HepG2 (cell line): ENCODE data around the gene HYAL2. TPM values are rescaled to one million over a fixed set of nuclear protein-coding genes. Genes with fewer than 3 reads are reported as not detected.

Source experiments
- AHR ChIP-seq: IDR thresholded peaks from 2 replicates; pipeline ENCODE4 v1.6.1; 2018; ENCODE audit warnings: missing genetic modification reagents, missing compliant biosample characterization
- BRCA1 ChIP-seq: sonication (generic); formaldehyde crosslinking; IDR thresholded peaks from 2 replicates; pipeline ENCODE4 v1.4.0; 2020; ENCODE audit warnings: missing genetic modification reagents
- CCDC6 ChIP-seq: sonication (generic); formaldehyde crosslinking; IDR thresholded peaks from 2 replicates; pipeline ENCODE4 v1.8.1; 2022; ENCODE audit warnings: mild to moderate bottlenecking, missing genetic modification reagents, moderate library complexity
- CREBL2 ChIP-seq: sonication (generic); formaldehyde crosslinking; IDR thresholded peaks from 2 replicates; pipeline ENCODE4 v1.8.1; 2023; ENCODE audit warnings: missing genetic modification reagents, mild to moderate bottlenecking, borderline replicate concordance
- GATAD2A ChIP-seq: IDR thresholded peaks from 2 replicates; pipeline ENCODE4 v1.6.1; 2016
- GPBP1L1 ChIP-seq: sonication (generic); formaldehyde crosslinking; IDR thresholded peaks from 2 replicates; pipeline ENCODE4 v1.5.0; 2020; ENCODE audit warnings: mild to moderate bottlenecking, missing genetic modification reagents
- IRF2 ChIP-seq: IDR thresholded peaks from 2 replicates; pipeline ENCODE4 v1.6.1; 2018; ENCODE audit warnings: missing genetic modification reagents, missing compliant biosample characterization
- JUNB ChIP-seq: sonication (generic); formaldehyde crosslinking; IDR thresholded peaks from 2 replicates; pipeline ENCODE4 v1.8.0; 2022; ENCODE audit warnings: missing genetic modification reagents, mild to moderate bottlenecking, borderline replicate concordance
- MED1 ChIP-seq: sonication (generic); formaldehyde crosslinking; IDR thresholded peaks from 2 replicates; pipeline ENCODE4 v1.4.0; 2020; ENCODE audit warnings: missing genetic modification reagents
- NFE2 ChIP-seq: sonication (generic); formaldehyde crosslinking; IDR thresholded peaks from 2 replicates; pipeline ENCODE4 v1.4.0; 2020; ENCODE audit warnings: missing genetic modification reagents
- NFIB ChIP-seq: sonication (generic); formaldehyde crosslinking; IDR thresholded peaks from 2 replicates; pipeline ENCODE4 v1.9.0; 2021; ENCODE audit warnings: missing genetic modification reagents, mild to moderate bottlenecking, borderline replicate concordance
- NR2F6 ChIP-seq, 2 experiments: IDR thresholded peaks; 2 replicates each; pipeline ENCODE4 v1.6.1; 2016; ENCODE audit warnings: antibody characterized with exemption in 1 of 2, mild to moderate bottlenecking in 1 of 2
- PAX8 ChIP-seq: sonication (generic); formaldehyde crosslinking; IDR thresholded peaks from 2 replicates; pipeline ENCODE4 v1.8.0; 2022; ENCODE audit warnings: mild to moderate bottlenecking, missing genetic modification reagents, borderline replicate concordance
- REXO4 ChIP-seq: sonication (generic); formaldehyde crosslinking; IDR thresholded peaks from 2 replicates; pipeline ENCODE4 v1.8.0; 2022; ENCODE audit warnings: missing genetic modification reagents, mild to moderate bottlenecking, borderline replicate concordance
- SALL1 ChIP-seq: sonication (generic); formaldehyde crosslinking; IDR thresholded peaks from 2 replicates; pipeline ENCODE4 v1.8.0; 2022; ENCODE audit warnings: mild to moderate bottlenecking, missing genetic modification reagents
- SP1 ChIP-seq, 2 experiments: fragments of 450-650 bp in 1 of 2; sonication (generic) in 1 of 2; formaldehyde crosslinking in 1 of 2; IDR thresholded peaks; 2 replicates each; pipeline versions ENCODE4 v1.4.0 to v1.6.1; 2016 to 2020; ENCODE audit warnings: missing genetic modification reagents in 1 of 2
- ZBTB46 ChIP-seq: sonication (generic); formaldehyde crosslinking; IDR thresholded peaks from 2 replicates; pipeline ENCODE4 v1.4.0; 2020; ENCODE audit warnings: mild to moderate bottlenecking, missing genetic modification reagents, borderline replicate concordance
- ZFYVE20 ChIP-seq: sonication (generic); formaldehyde crosslinking; IDR thresholded peaks from 2 replicates; pipeline ENCODE4 v1.8.0; 2023; ENCODE audit warnings: low read depth, mild to moderate bottlenecking, moderate library complexity, missing genetic modification reagents, borderline replicate concordance
- ZNF143 ChIP-seq: sonication (generic); formaldehyde crosslinking; IDR thresholded peaks from 2 replicates; pipeline ENCODE4 v1.4.0; 2020; ENCODE audit warnings: missing genetic modification reagents
- ZNF24 ChIP-seq: fragments of 450-650 bp; IDR thresholded peaks from 2 replicates; pipeline ENCODE4 v1.6.1; 2017; ENCODE audit warnings: antibody characterized with exemption, mild to moderate bottlenecking
- ZNF280D ChIP-seq: sonication (generic); formaldehyde crosslinking; IDR thresholded peaks from 2 replicates; pipeline ENCODE4 v1.5.1; 2020; ENCODE audit warnings: mild to moderate bottlenecking, missing genetic modification reagents
- ZNF510 ChIP-seq: sonication (generic); formaldehyde crosslinking; IDR thresholded peaks from 2 replicates; pipeline ENCODE4 v1.4.0; 2020; ENCODE audit warnings: low read depth, mild to moderate bottlenecking, missing genetic modification reagents
- ZNF580 ChIP-seq: IDR thresholded peaks from 2 replicates; pipeline ENCODE4 v1.6.1; 2016; ENCODE audit warnings: low read depth, borderline replicate concordance
- ZSCAN25 ChIP-seq: sonication (generic); formaldehyde crosslinking; IDR thresholded peaks from 2 replicates; pipeline ENCODE4 v1.8.0; 2022; ENCODE audit warnings: mild to moderate bottlenecking, missing genetic modification reagents
- polyA plus RNA-seq, 8 experiments: library from polyadenylated mRNA; depleted of rRNA in 3 of 8; stranded (reverse) in 7 of 8; unstranded in 1 of 8; fragments of >200 nt; fragmentation: Illumina TruSeq in 4 of 8; extraction: Trizol in 4 of 8; gene quantifications; 2 replicates each; pipeline versions ENCODE4 v1.2.1 to v1.2.3, GENCODE V29; 2011 to 2016; ENCODE audit warnings: low read depth in 4 of 8, missing spikeins in 1 of 8, mixed read lengths in 1 of 8; ENCODE audit not compliant: insufficient read depth in 1 of 8
- total RNA-seq, 5 experiments: library from RNA; depleted of rRNA; stranded (reverse); fragments of >200 nt; fragmentation: Illumina TruSeq; extraction: Trizol; gene quantifications; 2 replicates each; pipeline ENCODE4 v1.2.3, GENCODE V29; 2016; ENCODE audit warnings: low read depth in 1 of 5

HYAL2 gene
- total and polyA plus RNA-seq, 2 of the 13 experiments (the other 11 are each of a cell fraction or from before 2014, with no cell fraction given): 76.2 to 102 TPM

GRCh38 chr3:50324351-50325112 lies 2.0 kb upstream of the HYAL2 start (continued):
- TF ChIP-seq ZBTB46: no peak
- no peak for TF ChIP-seq AHR
- no peak for TF ChIP-seq ZFYVE20 (CRISPR knock-in tag)
- no peak for TF ChIP-seq SP1 (IDR thresholded peaks at IDR 0.05)
- TF ChIP-seq SP1 (CRISPR knock-in tag; IDR thresholded peaks at IDR 0.05): peak; percentile 40; the same call in 1 of the 2 replicates
- TF ChIP-seq ZNF280D (CRISPR knock-in tag): no peak
- no peak for TF ChIP-seq ZNF510 (CRISPR knock-in tag)
- TF ChIP-seq ZNF143 (CRISPR knock-in tag): peak; percentile 60; the same call in 1 of the 2 replicates
- no peak for TF ChIP-seq NFIB
- TF ChIP-seq MED1 (CRISPR knock-in tag): peak; percentile 62; the same call in 1 of the 2 replicates
- no peak for TF ChIP-seq CCDC6
- 0 out of 2 replicates have a peak, but pooled peaks have one; percentile 44 for TF ChIP-seq GATAD2A (CRISPR knock-in tag)
- no peak for TF ChIP-seq ZNF580
- TF ChIP-seq IRF2 (CRISPR knock-in tag): peak; percentile 68; the same call in 1 of the 2 replicates
- TF ChIP-seq ZSCAN25: 0 out of 2 replicates have a peak, but pooled peaks have one; percentile 24
- TF ChIP-seq NR2F6 (IDR thresholded peaks at IDR 0.05): peak; percentile 74
- TF ChIP-seq NR2F6 (CRISPR knock-in tag; IDR thresholded peaks at IDR 0.05): peak; percentile 86
- no peak for TF ChIP-seq REXO4 (CRISPR knock-in tag)
- TF ChIP-seq GPBP1L1 (CRISPR knock-in tag): no peak
- no peak for TF ChIP-seq NFE2 (CRISPR knock-in tag)
- no peak for TF ChIP-seq JUNB
- no peak for TF ChIP-seq BRCA1 (CRISPR knock-in tag)
- peak; percentile 69 for TF ChIP-seq SALL1
- TF ChIP-seq ZNF24: no peak
- TF ChIP-seq PAX8: no peak
- no peak for TF ChIP-seq CREBL2
